Large intestine (tissue), 3 donors: Measurements from ENCODE around the gene ELOF1. TPM values are rescaled to one million over a fixed set of nuclear protein-coding genes. Genes with fewer than 3 reads are reported as not detected.
A peak's percentile ranks its signal among the peaks of the same experiment; 100 is the strongest.

Experiments
- DNase-seq, 2 donors: peaks; one replicate each; pipeline versions ENCODE4 v3.0.0 to v3.0.0-alpha.2; 2013
- H3K27ac ChIP-seq: one replicate; pipeline ENCODE4 v1.5.1; 2013; ENCODE audit warnings: low read length
- H3K27me3 ChIP-seq: 2 replicates; pipeline ENCODE4 v1.6.1; 2013; ENCODE audit warnings: low read length; ENCODE audit not compliant: control insufficient read depth, insufficient read depth
- H3K36me3 ChIP-seq: 2 replicates; pipeline ENCODE4 v1.6.1; 2013; ENCODE audit warnings: low read length; ENCODE audit not compliant: control insufficient read depth, insufficient read depth
- H3K4me1 ChIP-seq: one replicate; pipeline ENCODE4 v1.6.1; 2013; ENCODE audit warnings: low read length; ENCODE audit not compliant: control insufficient read depth, insufficient read depth
- H3K4me3 ChIP-seq: one replicate; pipeline ENCODE4 v1.5.1; 2013; ENCODE audit warnings: low read length
- H3K9me3 ChIP-seq: one replicate; pipeline ENCODE4 v1.6.1; 2013; ENCODE audit warnings: mild to moderate bottlenecking, low read depth, low read length, moderate library complexity; ENCODE audit not compliant: control insufficient read depth
- whole genome bisulfite sequencing: methylation state at CpG from one replicate; pipeline ENCODE4 v1.1.5; 2013; ENCODE audit warnings: low lambda C conversion rate; ENCODE audit not compliant: insufficient coverage; 5-methylcytosine and 5-hydroxymethylcytosine counted together
- polyA plus RNA-seq: library from polyadenylated mRNA; unstranded; fragments of 120-200 nt; gene quantifications from one replicate; pipeline ENCODE4 v1.2.1, GENCODE V29; 2013

Gene ELOF1
- polyA plus RNA-seq, 1 donor = 44.7 TPM

DNA sequence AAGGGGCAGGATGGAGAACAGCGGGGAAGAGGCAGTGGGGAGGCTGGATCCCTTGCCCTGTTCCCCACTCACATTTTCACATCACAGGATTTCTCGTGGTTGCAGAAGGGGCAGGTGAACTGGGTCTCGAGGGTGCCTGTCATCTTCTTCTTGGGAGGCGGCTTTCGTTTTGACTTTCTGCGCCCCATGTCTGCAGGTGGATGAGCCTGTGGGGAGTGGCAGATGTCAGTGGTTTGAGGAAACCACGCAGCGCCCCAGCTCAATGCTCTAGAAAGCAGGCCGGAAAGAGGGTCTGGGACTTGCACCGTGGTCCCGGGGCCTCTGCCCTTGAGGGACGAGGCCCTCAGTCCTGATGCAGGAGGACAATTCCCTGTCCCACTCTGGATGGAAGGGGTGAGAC is 4.9 kb downstream of the ELOF1 start:
- no peak overlapping the region for H3K4me3 ChIP-seq
- no peak overlapping the region for H3K27ac ChIP-seq
- H3K4me1 ChIP-seq = peaks cover 8% of the 10 kb centered on the region
- H3K36me3 ChIP-seq = peaks cover 37% of the 10 kb centered on the region
- WGBS = no CpG with 5 or more reads among the region's 12 CpGs
- no peaks in the 10 kb centered on the region for H3K9me3 ChIP-seq
- DNase-seq = no peak
- no peaks in the 10 kb centered on the region for H3K27me3 ChIP-seq

DNA sequence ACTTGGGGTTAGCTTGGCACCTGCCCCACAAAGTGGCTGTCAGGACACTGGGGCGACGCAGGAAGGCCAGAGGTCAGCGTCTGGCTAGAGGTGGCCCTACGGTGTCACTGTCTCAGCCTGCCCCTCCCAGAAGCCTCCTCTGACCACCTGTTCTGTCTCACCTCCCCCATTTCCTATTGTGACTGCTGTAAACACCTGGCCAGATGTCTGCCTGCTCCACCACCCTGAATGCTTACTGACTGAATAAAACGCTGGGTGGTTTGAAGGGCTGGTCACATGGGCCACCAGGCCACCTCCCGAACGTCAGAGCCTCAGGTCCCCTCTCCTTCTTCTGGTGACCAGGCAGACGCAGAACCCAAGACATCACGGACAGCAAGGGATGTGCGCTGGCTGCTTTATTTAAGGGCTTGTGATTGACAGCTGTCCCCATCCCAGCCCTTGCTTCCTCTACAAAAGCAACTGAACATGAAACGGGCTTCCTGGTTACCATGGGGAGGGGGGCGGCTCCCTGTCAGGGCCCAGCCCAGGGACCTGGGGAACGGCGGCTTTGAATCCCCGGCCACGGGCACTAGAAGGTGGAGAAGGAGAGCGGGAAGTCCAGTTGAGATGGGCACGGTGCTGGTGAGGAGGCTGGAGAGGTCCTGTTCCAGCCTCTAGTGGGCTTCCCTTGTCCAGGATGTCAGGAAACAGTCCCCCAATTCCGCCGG is 6.2 kb downstream of the ELOF1 start:
- peak in 1 of 2 donors; percentile 0 for DNase-seq
- Histone ChIP-seq H3K9me3 (no peaks in the 10 kb centered on the region), H3K27me3 (no peaks in the 10 kb centered on the region), H3K4me1 (peaks cover 2% of the 10 kb centered on the region), H3K4me3 (no peak overlapping the region), H3K27ac (no peak overlapping the region), H3K36me3 (peaks cover 37% of the 10 kb centered on the region)
- WGBS = no CpG with 5 or more reads among the region's 20 CpGs

DNA sequence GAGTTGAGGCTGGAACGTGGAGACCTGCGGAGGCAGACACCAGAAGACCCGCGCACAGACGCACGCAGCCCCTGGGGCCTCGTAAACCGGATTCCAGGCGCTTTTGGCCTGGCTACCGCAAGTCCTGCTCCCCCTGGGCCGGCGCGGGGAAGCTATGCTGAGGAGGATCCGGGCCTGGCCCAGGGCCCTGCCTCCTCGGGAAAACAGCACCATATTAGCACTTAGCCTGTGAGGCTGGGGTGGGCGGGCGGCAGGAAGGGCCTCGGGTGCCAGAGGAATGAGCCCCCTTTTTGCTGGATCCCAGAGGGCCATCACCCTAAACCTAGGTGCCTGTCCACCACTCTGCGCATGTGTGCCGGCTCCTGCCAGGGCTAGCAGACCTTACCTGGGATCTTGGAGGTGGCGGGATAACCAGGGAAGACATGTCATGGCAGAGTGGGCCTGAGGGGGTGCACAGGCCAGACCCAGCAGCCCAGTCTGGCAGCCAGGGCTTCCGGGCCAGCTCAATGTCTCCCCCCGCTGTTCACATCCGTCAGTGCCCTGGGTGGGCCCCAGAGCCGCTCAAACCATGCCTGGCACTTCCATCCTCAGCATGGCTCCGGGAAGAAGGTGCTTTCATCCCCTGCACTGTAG is 7.3 kb downstream of the ELOF1 start:
- Histone ChIP-seq H3K27ac (no peak overlapping the region), H3K36me3 (peaks cover 36% of the 10 kb centered on the region), H3K27me3 (no peaks in the 10 kb centered on the region), H3K9me3 (no peaks in the 10 kb centered on the region), H3K4me3 (no peak overlapping the region), H3K4me1 (no peaks in the 10 kb centered on the region)
- WGBS = no CpG with 5 or more reads among the region's 26 CpGs
- DNase-seq = no peak

DNA sequence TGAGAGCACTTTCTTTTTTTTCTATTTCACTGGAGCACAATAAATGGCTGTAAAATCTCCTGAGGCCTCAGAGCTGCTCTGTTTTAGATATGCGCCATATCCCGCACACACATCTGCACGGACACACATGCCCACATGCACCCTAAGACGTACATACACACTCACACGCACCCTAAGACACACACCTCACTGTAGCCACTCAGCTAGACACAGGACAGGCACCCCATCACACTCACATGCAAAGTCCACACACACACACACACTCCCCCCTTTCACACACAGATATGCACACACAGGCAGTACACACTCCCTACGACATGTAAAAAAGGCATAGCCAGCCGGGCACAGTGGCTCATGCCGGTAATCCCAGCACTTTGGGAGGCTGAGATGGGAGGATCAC is 8.8 kb downstream of the ELOF1 start:
- H3K4me1 ChIP-seq = no peaks in the 10 kb centered on the region
- no peak for DNase-seq
- H3K27ac ChIP-seq = no peak overlapping the region
- no peaks in the 10 kb centered on the region for H3K27me3 ChIP-seq
- H3K9me3 ChIP-seq = no peaks in the 10 kb centered on the region
- H3K36me3 ChIP-seq = peaks cover 29% of the 10 kb centered on the region
- 80% methylated on average over 1 of the region's 8 CpGs for WGBS
- no peak overlapping the region for H3K4me3 ChIP-seq

DNA sequence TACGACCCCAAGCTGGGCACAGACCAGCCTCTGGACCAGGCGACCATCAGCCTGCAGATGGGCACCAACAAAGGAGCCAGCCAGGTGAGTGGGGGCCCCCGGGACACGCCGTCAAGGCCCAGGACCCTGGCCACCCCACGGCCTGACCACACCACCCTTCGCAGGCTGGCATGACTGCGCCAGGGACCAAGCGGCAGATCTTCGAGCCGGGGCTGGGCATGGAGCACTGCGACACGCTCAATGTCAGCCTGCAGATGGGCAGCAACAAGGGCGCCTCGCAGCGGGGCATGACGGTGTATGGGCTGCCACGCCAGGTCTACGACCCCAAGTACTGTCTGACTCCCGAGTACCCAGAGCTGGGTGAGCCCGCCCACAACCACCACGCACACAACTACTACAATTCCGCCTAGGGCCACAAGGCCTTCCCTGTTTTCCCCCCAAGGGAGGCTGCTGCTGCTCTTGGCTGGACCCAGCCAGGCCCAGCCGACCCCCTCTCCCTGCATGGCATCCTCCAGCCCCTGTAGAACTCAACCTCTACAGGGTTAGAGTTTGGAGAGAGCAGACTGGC is 9.6 kb downstream of the ELOF1 start:
- no CpG with 5 or more reads among the region's 24 CpGs for WGBS
- peaks cover 25% of the 10 kb centered on the region for H3K36me3 ChIP-seq
- H3K9me3 ChIP-seq = no peaks in the 10 kb centered on the region
- H3K27me3 ChIP-seq = no peaks in the 10 kb centered on the region
- H3K27ac ChIP-seq = no peak overlapping the region
- H3K4me1 ChIP-seq = no peaks in the 10 kb centered on the region
- DNase-seq = no peak
- no peak overlapping the region for H3K4me3 ChIP-seq

DNA sequence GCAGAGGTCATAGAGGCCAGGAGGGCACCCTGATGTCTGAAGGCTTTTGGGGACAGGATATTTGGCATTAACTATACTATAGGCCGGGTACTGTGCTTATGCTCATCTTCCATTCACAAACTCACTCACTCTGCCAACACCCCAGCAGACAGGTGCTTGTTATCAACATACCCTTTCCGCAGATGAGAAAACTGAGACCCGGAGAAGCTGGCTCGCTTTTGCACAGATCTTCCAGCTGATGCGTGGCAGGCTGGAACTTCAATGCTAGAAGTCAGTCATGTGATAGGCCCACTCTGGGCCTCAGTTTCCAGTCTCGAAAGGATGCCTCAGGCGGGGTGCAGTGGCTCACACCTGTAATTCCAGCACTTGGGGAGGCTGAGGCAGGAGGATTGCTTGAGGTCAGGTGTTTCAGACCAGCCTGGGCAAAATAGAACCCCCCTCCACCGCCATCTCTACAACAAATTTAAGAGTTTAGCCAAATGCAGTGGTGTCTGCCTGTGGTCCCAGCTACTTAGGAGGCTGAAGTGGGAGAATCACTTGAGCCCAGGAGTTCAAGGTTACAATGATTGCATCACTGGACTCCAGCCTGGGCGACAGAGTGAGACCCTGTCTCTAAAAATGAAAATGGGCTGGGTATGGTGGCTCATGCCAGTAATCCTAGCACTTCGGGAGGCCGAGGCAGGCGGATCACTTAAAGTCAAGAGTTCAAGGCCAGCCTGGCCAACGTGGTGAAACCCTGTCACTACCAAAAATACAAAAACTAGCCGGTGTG is 10.9 kb downstream of the ELOF1 start:
- DNase-seq = no peak

DNA sequence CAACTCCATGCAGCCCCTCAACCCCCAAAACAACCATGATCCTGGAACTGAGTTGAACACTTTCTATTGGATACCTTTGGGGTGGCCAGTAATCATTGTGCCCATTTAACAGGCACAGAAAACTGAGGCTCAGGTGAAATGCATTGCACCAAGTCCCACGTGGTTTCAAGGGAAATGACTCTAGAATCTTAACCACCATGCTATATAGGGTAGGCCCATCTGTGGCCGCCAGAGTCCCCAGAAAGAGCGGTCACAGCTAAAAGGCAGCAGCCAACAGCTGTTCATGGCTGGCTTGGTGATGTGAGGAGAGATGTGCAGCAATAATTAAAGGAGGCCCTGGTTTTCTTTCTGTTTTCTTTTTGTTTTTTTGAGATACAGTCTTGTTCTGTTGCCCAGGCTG is 17.8 kb downstream of the ELOF1 start:
- no peak for DNase-seq
- H3K27me3 ChIP-seq = peaks cover 22% of the 10 kb centered on the region
- H3K9me3 ChIP-seq = peaks cover 2% of the 10 kb centered on the region
- no CpG with 5 or more reads among the region's 3 CpGs for WGBS
- no peaks in the 10 kb centered on the region for H3K36me3 ChIP-seq
- no peaks in the 10 kb centered on the region for H3K4me1 ChIP-seq
- H3K27ac ChIP-seq = no peak overlapping the region
- H3K4me3 ChIP-seq = no peak overlapping the region

More for the DNA sequence above, 10.9 kb downstream of the ELOF1 start:
- H3K4me1 ChIP-seq = no peaks in the 10 kb centered on the region
- H3K27me3 ChIP-seq = no peaks in the 10 kb centered on the region
- H3K27ac ChIP-seq = no peak overlapping the region
- H3K9me3 ChIP-seq = no peaks in the 10 kb centered on the region
- peaks cover 11% of the 10 kb centered on the region for H3K36me3 ChIP-seq
- no CpG with 5 or more reads among the region's 14 CpGs for WGBS
- H3K4me3 ChIP-seq = no peak overlapping the region

DNA sequence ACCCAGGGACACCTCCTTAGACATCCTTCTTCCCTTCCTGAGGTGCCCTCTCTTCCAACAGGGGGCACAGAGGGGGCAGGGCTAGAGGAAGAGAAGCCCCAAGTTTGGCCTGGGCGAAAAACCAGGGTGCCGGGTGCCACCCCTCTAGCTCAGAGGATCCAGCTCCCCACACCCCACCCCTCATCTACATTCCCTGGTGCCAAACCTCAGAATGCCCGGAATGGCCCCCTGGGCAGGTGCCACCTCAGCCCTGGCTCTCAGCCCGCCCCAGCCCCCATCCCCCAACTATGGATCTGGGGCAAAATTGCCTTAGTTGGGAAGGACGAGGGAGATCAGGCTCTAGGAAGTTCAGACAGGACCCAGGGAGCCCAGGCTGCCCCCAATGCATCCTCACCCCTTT is 18.4 kb downstream of the ELOF1 start:
- no peaks in the 10 kb centered on the region for H3K36me3 ChIP-seq
- peaks cover 1% of the 10 kb centered on the region for H3K4me1 ChIP-seq
- peak overlapping the region; percentile 46 for H3K27ac ChIP-seq
- H3K9me3 ChIP-seq = peaks cover 2% of the 10 kb centered on the region
- no CpG with 5 or more reads among the region's 5 CpGs for WGBS
- peak overlapping the region; percentile 27 for H3K4me3 ChIP-seq
- peaks cover 22% of the 10 kb centered on the region for H3K27me3 ChIP-seq
- DNase-seq = no peak

DNA sequence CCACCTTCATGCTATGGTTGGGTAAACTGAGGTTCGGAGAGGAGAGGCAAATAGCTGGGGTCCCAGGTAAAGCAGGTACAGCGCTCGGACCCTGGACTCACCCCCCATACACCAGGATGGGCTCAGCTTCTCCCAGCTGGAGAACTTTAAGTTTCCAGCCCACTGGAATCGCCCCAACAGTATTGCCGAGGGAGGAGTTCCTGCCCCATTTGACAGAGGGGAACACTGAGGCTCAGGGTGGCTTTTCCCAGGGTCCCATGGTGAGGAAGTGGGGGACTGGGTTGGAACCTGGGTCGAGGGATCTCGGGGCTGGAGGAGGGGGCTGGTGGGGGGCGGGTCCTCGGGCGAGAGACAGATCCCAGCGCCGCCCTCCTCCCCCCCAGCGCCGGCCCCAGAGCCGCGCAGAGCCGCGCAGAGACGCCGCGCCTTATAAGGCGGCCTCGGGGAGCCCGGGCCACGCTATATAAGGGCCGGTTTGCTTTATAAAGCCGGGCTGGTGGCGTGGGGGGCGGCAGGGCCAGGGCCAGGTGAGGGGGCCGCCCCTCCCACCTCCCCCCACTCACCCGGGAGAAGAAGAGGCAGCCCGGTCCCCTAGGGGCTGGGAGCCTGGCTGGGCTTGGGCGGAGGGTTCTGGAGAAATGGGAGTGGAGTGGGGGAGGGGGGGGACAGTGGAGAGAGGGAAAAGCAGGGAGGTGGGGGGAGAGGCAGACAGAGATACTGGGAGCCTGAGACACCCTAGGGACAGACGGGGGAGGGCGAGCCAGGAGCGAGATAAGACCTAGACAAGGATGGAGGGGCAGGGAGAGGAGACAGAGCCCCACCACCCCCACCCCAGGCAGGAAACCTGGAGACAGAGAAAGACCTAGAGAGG is 19.3 kb downstream of the ELOF1 start:
- Histone ChIP-seq H3K27ac (peak overlapping the region; percentile 63), H3K9me3 (peaks cover 2% of the 10 kb centered on the region), H3K27me3 (peaks cover 22% of the 10 kb centered on the region), H3K4me3 (peak overlapping the region; percentile 34), H3K4me1 (peaks cover 4% of the 10 kb centered on the region), H3K36me3 (no peaks in the 10 kb centered on the region)
- peak in 1 of 2 donors; percentile 39 for DNase-seq
- WGBS = no CpG with 5 or more reads among the region's 36 CpGs
